Measurements from ENCODE around the gene ALPP. TPM values are rescaled to one million over a fixed set of nuclear protein-coding genes. Genes with fewer than 3 reads are reported as not detected.

Gene ALPP
- total RNA-seq, 2 experiments from 2014 or later, result not detected

DNA sequence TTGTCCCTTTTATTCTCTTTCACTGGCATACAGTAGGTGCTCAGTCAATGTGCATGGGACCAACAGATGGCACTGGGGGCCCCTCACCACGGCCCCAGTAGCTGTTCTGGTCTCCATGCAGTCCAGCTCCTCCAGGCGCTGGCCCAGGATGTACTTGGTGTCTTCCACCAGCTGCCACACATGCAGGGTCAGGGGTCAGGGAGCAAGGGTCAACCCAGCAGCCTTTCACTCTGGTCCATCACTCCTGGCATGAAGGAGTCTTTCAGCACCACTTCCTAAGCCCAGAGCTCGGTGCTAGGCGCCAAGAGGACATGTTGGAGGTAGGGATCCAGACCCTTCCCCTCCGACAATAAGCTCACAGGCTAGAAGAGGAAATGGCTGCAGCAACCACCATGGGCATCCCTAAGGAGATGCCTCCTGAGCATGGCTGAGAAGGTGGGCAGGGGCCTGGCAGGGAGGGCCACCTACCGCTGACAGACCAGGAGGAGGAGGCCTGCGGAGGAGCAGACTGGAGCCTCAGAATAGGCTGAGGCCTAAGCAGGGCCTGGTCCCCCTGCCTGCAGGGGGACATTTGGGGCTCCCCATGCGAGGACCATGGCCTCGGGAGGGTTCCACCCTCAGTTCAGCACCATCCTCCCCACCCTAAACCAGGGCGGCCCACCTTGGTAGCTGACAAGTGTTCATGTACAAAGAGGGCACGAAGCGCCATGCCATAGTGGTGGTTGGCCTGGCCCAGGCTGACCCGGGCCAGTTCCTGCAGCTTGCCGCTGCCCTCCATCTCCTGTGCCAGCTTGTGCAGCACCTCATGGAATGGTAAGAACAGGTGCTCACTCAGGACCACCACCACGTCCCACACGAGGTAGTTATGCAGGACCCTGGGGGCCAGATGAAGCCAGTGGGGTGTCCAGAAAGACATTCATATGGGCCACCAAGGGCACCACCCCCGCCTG, 38.2 kb downstream of the ALPP start:
- DNase-seq (ENCODE audit: low spot score), result no peak
- H3K79me2 ChIP-seq (ENCODE audit: insufficient read depth, low read depth, low read length), result no peaks in the 10 kb centered on the region
- TF ChIP-seq, protein P1, sequence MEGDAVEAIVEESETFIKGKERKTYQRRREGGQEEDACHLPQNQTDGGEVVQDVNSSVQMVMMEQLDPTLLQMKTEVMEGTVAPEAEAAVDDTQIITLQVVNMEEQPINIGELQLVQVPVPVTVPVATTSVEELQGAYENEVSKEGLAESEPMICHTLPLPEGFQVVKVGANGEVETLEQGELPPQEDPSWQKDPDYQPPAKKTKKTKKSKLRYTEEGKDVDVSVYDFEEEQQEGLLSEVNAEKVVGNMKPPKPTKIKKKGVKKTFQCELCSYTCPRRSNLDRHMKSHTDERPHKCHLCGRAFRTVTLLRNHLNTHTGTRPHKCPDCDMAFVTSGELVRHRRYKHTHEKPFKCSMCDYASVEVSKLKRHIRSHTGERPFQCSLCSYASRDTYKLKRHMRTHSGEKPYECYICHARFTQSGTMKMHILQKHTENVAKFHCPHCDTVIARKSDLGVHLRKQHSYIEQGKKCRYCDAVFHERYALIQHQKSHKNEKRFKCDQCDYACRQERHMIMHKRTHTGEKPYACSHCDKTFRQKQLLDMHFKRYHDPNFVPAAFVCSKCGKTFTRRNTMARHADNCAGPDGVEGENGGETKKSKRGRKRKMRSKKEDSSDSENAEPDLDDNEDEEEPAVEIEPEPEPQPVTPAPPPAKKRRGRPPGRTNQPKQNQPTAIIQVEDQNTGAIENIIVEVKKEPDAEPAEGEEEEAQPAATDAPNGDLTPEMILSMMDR (conservative IDR thresholded peaks at IDR 0.05; ENCODE audit: low read length), result no peak
- no peak for TF ChIP-seq EZH2phosphoT487 (IDR thresholded peaks at IDR 0.05; ENCODE audit: borderline replicate concordance, low read depth, low read length)
- H3K36me3 ChIP-seq (ENCODE audit: insufficient read depth, low read length), result no peaks in the 10 kb centered on the region
- H2AFZ ChIP-seq (ENCODE audit: low read length), result no peak overlapping the region
- intact Hi-C loops (cut with micrococcal nuclease; ENCODE audit: unreplicated experiment), result no loop called here
- H3K4me3 ChIP-seq (ENCODE audit: low read depth, low read length, poor library complexity, severe bottlenecking), result no peak overlapping the region
- no peak overlapping the region for H3K27ac ChIP-seq (ENCODE audit: low read depth, low read length, poor library complexity, severe bottlenecking)
- no peaks in the 10 kb centered on the region for H4K20me1 ChIP-seq (ENCODE audit: insufficient read depth, low read length)
- no peaks in the 10 kb centered on the region for H3K9me3 ChIP-seq (ENCODE audit: low read length)
- POLR2A ChIA-PET, result interaction anchor here (0.6 kb wide), 1 partner anchor 121 kb away, joined by 6 read pairs; no protein-coding TSS in a partner anchor
- CTCF ChIA-PET (ENCODE audit: unreplicated experiment), result no interaction called here
- BruUV-seq (replicated peaks), result no TSS peak
- H3K4me1 ChIP-seq (ENCODE audit: insufficient read depth, low read length, poor library complexity, severe bottlenecking), result no peaks in the 10 kb centered on the region
- no peak overlapping the region for H3K4me2 ChIP-seq (ENCODE audit: low read length)
- H3K9me2 ChIP-seq (ENCODE audit: insufficient read depth, low read length), result no peaks in the 10 kb centered on the region

DNA sequence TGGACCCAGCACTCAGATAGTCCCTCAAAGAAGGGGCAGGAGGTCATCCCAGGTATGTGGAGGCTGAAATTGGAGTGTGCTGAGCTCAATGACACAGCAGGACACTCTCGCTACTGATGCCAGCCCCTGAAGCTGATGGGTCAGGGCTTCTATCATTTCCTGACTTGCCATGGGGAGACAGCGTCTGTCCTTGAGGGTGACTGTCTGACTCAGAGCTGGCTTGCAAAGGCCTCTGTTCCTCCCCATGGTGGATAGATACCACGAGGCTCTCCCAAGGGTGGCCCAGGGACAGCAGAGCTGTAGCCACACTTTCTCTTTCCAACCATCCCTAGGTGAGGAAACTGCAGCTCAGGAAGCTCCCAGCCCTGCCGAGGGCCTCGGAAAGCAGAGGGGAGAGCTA, 38.9 kb downstream of the ALPP start:
- H3K36me3 ChIP-seq (ENCODE audit: insufficient read depth, low read length), result no peaks in the 10 kb centered on the region
- intact Hi-C loops (cut with micrococcal nuclease; ENCODE audit: unreplicated experiment), result no loop called here
- H3K9me3 ChIP-seq (ENCODE audit: low read length), result peaks cover 6% of the 10 kb centered on the region; the same call in 1 of the 2 replicates
- BruUV-seq (replicated peaks), result no TSS peak
- H3K4me2 ChIP-seq (ENCODE audit: low read length), result no peak overlapping the region
- H2AFZ ChIP-seq (ENCODE audit: low read length), result no peak overlapping the region
- H3K4me3 ChIP-seq (ENCODE audit: low read depth, low read length, poor library complexity, severe bottlenecking), result no peak overlapping the region
- ChIA-PET POLR2A (no interaction called here), CTCF (ENCODE audit: unreplicated experiment) (no interaction called here)
- DNase-seq (ENCODE audit: low spot score), result no peak
- no peak for TF ChIP-seq EZH2phosphoT487 (IDR thresholded peaks at IDR 0.05; ENCODE audit: borderline replicate concordance, low read depth, low read length)
- TF ChIP-seq, protein P1 (conservative IDR thresholded peaks at IDR 0.05; ENCODE audit: low read length), result no peak
- no peaks in the 10 kb centered on the region for H4K20me1 ChIP-seq (ENCODE audit: insufficient read depth, low read length)
- H3K4me1 ChIP-seq (ENCODE audit: insufficient read depth, low read length, poor library complexity, severe bottlenecking), result no peaks in the 10 kb centered on the region
- no peaks in the 10 kb centered on the region for H3K79me2 ChIP-seq (ENCODE audit: insufficient read depth, low read depth, low read length)
- no peak overlapping the region for H3K27ac ChIP-seq (ENCODE audit: low read depth, low read length, poor library complexity, severe bottlenecking)
- no peaks in the 10 kb centered on the region for H3K9me2 ChIP-seq (ENCODE audit: insufficient read depth, low read length)

DNA sequence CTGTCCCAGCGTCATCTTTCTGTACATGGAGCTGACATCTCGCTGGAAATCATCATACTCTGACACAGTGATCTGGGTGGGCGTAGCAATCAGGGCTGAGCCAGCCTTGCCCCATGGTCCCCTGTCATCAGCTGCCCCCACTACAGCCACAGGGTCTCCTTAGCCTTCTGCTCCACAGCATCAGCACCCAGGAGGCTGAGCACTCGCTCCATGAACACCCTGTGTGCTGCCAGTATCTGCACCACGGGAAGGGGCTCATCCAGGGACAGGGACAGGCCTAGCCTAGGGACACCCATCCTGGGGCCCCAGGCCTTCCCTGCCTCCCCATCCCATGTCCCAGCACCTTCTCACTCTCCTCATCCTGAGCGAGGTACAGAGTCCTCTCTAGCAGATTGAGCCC, 39.5 kb downstream of the ALPP start:
- Histone ChIP-seq H4K20me1 (ENCODE audit: insufficient read depth, low read length) (no peaks in the 10 kb centered on the region), H3K4me1 (ENCODE audit: insufficient read depth, low read length, poor library complexity, severe bottlenecking) (no peaks in the 10 kb centered on the region), H2AFZ (ENCODE audit: low read length) (no peak overlapping the region), H3K4me2 (ENCODE audit: low read length) (no peak overlapping the region), H3K27ac (ENCODE audit: low read depth, low read length, poor library complexity, severe bottlenecking) (no peak overlapping the region), H3K4me3 (ENCODE audit: low read depth, low read length, poor library complexity, severe bottlenecking) (no peak overlapping the region), H3K9me3 (ENCODE audit: low read length) (peaks cover 8% of the 10 kb centered on the region; the same call in 1 of the 2 replicates), H3K9me2 (ENCODE audit: insufficient read depth, low read length) (no peaks in the 10 kb centered on the region), H3K36me3 (ENCODE audit: insufficient read depth, low read length) (no peaks in the 10 kb centered on the region), H3K79me2 (ENCODE audit: insufficient read depth, low read depth, low read length) (no peaks in the 10 kb centered on the region)
- TF ChIP-seq, protein P1 (conservative IDR thresholded peaks at IDR 0.05; ENCODE audit: low read length), result no peak
- TF ChIP-seq EZH2phosphoT487 (IDR thresholded peaks at IDR 0.05; ENCODE audit: borderline replicate concordance, low read depth, low read length), result no peak
- ChIA-PET CTCF (ENCODE audit: unreplicated experiment) (no interaction called here), POLR2A (no interaction called here)
- intact Hi-C loops (cut with micrococcal nuclease; ENCODE audit: unreplicated experiment), result no loop called here
- no peak for DNase-seq (ENCODE audit: low spot score)
- no TSS peak for BruUV-seq (replicated peaks)
